SK-N-MC (cell line): ENCODE data around the gene RASGEF1B.

ENCODE experiments used
- DNase-seq: peaks from one replicate; pipeline ENCODE4 v3.0.0-alpha.2; 2011; ENCODE audit warnings: low read depth, low spot score
- H3K27ac ChIP-seq: fragments of 200-600 bp; sonication (generic); 2 replicates; pipeline ENCODE4 v1.5.1; 2016; ENCODE audit warnings: mixed run types
- H3K36me3 ChIP-seq: fragments of 200-600 bp; sonication (generic); 2 replicates; pipeline ENCODE4 v1.6.1; 2017; ENCODE audit warnings: antibody characterized with exemption, low read length, mixed read lengths; ENCODE audit not compliant: insufficient read depth
- H3K4me3 ChIP-seq: fragments of 200-600 bp; sonication (generic); 2 replicates; pipeline ENCODE4 v1.5.1; 2016
- H3K9ac ChIP-seq: fragments of 200-600 bp; sonication (generic); 2 replicates; pipeline ENCODE4 v1.8.0; 2017; ENCODE audit warnings: mixed run types, mixed read lengths; ENCODE audit not compliant: insufficient read length
- H3K9me3 ChIP-seq: fragments of 200-600 bp; sonication (generic); 2 replicates; pipeline ENCODE4 v1.6.1; 2017; ENCODE audit warnings: low read depth, mild to moderate bottlenecking, antibody characterized with exemption, low read length, moderate library complexity, mixed read lengths
- EZH2 ChIP-seq: fragments of 200-600 bp; sonication (generic); IDR thresholded peaks from one replicate; pipeline ENCODE4 v1.6.1; 2017; ENCODE audit warnings: antibody characterized with exemption
- FOXP2 ChIP-seq: optimal IDR thresholded peaks from 2 replicates; pipeline ENCODE3; 2011; ENCODE audit warnings: mild to moderate bottlenecking, moderate library complexity; ENCODE audit not compliant: insufficient read depth; ENCODE audit errors: extremely low read length, control extremely low read depth
- POLR2AphosphoS5 ChIP-seq: IDR thresholded peaks from 2 replicates; pipeline ENCODE4 v1.6.1; 2012; ENCODE audit warnings: mild to moderate bottlenecking, low read depth, low read length, borderline replicate concordance

The RASGEF1B gene

DNA sequence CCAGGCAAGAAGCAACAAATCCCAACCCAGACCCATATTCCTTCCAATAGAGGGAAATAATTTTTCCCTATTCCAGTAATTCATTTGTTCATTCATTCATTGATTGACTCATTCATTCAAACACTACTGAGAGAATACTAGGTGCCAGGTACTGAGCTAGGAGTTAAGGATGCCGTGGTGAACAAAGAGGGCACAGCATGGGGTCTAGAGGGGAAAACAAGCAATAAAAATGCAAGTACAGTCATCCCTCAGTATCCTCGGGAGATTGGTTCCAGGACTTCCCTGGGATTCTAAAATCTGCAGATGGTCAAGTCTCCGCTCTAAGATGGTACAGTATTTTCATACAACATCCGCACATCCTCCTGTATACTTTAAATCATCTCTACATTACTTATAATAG, 18.7 kb downstream of the RASGEF1B start:
- H3K9me3 ChIP-seq, result no peaks in the 10 kb centered on the region
- no peak overlapping the region for H3K9ac ChIP-seq
- TF ChIP-seq EZH2 (no peak), POLR2AphosphoS5 (no peak), FOXP2 (no peak)
- no peak for DNase-seq
- no peak overlapping the region for H3K4me3 ChIP-seq
- peaks cover 94% of the 10 kb centered on the region for H3K36me3 ChIP-seq
- no peak overlapping the region for H3K27ac ChIP-seq

GRCh38 chr4:81452452-81453006, 19.2 kb downstream of the RASGEF1B start:
- H3K4me3 ChIP-seq, result no peak overlapping the region
- peaks cover 94% of the 10 kb centered on the region for H3K36me3 ChIP-seq
- TF ChIP-seq POLR2AphosphoS5, result no peak
- TF ChIP-seq FOXP2, result no peak
- TF ChIP-seq EZH2, result no peak
- H3K9ac ChIP-seq, result no peak overlapping the region
- no peak for DNase-seq
- H3K27ac ChIP-seq, result no peak overlapping the region
- H3K9me3 ChIP-seq, result no peaks in the 10 kb centered on the region

GRCh38 chr4:81449015-81449414, 22.7 kb downstream of the RASGEF1B start:
- Histone ChIP-seq H3K9ac (no peak overlapping the region), H3K36me3 (peaks cover 96% of the 10 kb centered on the region), H3K4me3 (no peak overlapping the region), H3K9me3 (no peaks in the 10 kb centered on the region), H3K27ac (no peak overlapping the region)
- no peak for DNase-seq
- no peak for TF ChIP-seq POLR2AphosphoS5
- TF ChIP-seq EZH2, result no peak
- no peak for TF ChIP-seq FOXP2

GRCh38 chr4:81447566-81448229, 24.0 kb downstream of the RASGEF1B start:
- Histone ChIP-seq H3K9ac (no peak overlapping the region), H3K27ac (no peak overlapping the region), H3K4me3 (no peak overlapping the region), H3K36me3 (peaks cover 96% of the 10 kb centered on the region), H3K9me3 (no peaks in the 10 kb centered on the region)
- DNase-seq, result no peak
- TF ChIP-seq POLR2AphosphoS5, result no peak
- no peak for TF ChIP-seq FOXP2
- TF ChIP-seq EZH2, result no peak

- Histone ChIP-seq H3K9me3 (no peaks in the 10 kb centered on the region), H3K9ac (no peak overlapping the region), H3K36me3 (peaks cover 96% of the 10 kb centered on the region), H3K4me3 (no peak overlapping the region), H3K27ac (no peak overlapping the region)
- no peak for TF ChIP-seq EZH2
- TF ChIP-seq POLR2AphosphoS5, result no peak
- TF ChIP-seq FOXP2, result no peak
- DNase-seq, result no peak
These were observed 25.1 kb downstream of the RASGEF1B start for GRCh38 chr4:81446634-81447033.

- H3K9me3 ChIP-seq, result no peaks in the 10 kb centered on the region
- H3K36me3 ChIP-seq, result peaks cover 98% of the 10 kb centered on the region
- H3K27ac ChIP-seq, result 0 out of 2 replicates have a peak overlapping the region, but pooled peaks have one; percentile 27
- TF ChIP-seq POLR2AphosphoS5, result no peak
- TF ChIP-seq EZH2, result no peak
- TF ChIP-seq FOXP2, result no peak
- H3K9ac ChIP-seq, result no peak overlapping the region
- no peak for DNase-seq
- no peak overlapping the region for H3K4me3 ChIP-seq
These were observed 26.5 kb downstream of the RASGEF1B start for GRCh38 chr4:81445196-81445595.

- Histone ChIP-seq H3K9ac (no peak overlapping the region), H3K4me3 (no peak overlapping the region), H3K36me3 (peaks cover 99% of the 10 kb centered on the region), H3K9me3 (no peaks in the 10 kb centered on the region), H3K27ac (no peak overlapping the region)
- DNase-seq, result no peak
- TF ChIP-seq FOXP2, result no peak
- no peak for TF ChIP-seq POLR2AphosphoS5
- no peak for TF ChIP-seq EZH2
These were observed 29.1 kb downstream of the RASGEF1B start for GRCh38 chr4:81442484-81443085.

GRCh38 chr4:81440949-81441348, 30.8 kb downstream of the RASGEF1B start:
- peaks cover 95% of the 10 kb centered on the region for H3K36me3 ChIP-seq
- no peaks in the 10 kb centered on the region for H3K9me3 ChIP-seq
- no peak for DNase-seq
- TF ChIP-seq EZH2 (no peak), POLR2AphosphoS5 (no peak), FOXP2 (no peak)
- no peak overlapping the region for H3K9ac ChIP-seq
- no peak overlapping the region for H3K4me3 ChIP-seq
- no peak overlapping the region for H3K27ac ChIP-seq
